Measurements from ENCODE around the gene OBI1.

OBI1 gene

GRCh38 chr13:78604782-78605611, 54.0 kb downstream of the OBI1 start:
- DNase-seq = peak; percentile 35

- peak; percentile 88 for DNase-seq
Measured at GRCh38 chr13:78603240-78603957, 55.6 kb downstream of the OBI1 start, which contains the start of gene POU4F1. TSS of gene POU4F1 (minus strand) at chr13:78603552. CDS start at chr13:78603326, 226 bp downstream.

- peak; percentile 63 for DNase-seq
Measured at GRCh38 chr13:78602561-78603239, 56.3 kb downstream of the OBI1 start.

- no peak for DNase-seq
Measured at GRCh38 chr13:78601874-78602560, 56.9 kb downstream of the OBI1 start.

- DNase-seq = peak; percentile 74
Measured at GRCh38 chr13:78601124-78601873, 57.7 kb downstream of the OBI1 start.

GRCh38 chr13:78600280-78600883, 58.6 kb downstream of the OBI1 start:
- DNase-seq = peak; percentile 59

GRCh38 chr13:78599645-78600279, 59.2 kb downstream of the OBI1 start:
- peak; percentile 33 for DNase-seq

- DNase-seq = peak; percentile 44
Measured at GRCh38 chr13:78598966-78599644, 59.9 kb downstream of the OBI1 start.

- no peak for DNase-seq
Measured at GRCh38 chr13:78598116-78598781, 60.7 kb downstream of the OBI1 start.

GRCh38 chr13:78597602-78597932, 61.4 kb downstream of the OBI1 start:
- no peak for DNase-seq

GRCh38 chr13:78596736-78597601, 62.0 kb downstream of the OBI1 start:
- peak; percentile 74 for DNase-seq

GRCh38 chr13:78596399-78596735, 62.6 kb downstream of the OBI1 start:
- peak; percentile 66 for DNase-seq

- DNase-seq = peak; percentile 71
Measured at GRCh38 chr13:78595495-78596398, 63.2 kb downstream of the OBI1 start.

- DNase-seq = peak; percentile 41
Measured at GRCh38 chr13:78594456-78594975, 64.4 kb downstream of the OBI1 start.

GRCh38 chr13:78593652-78594455, 65.1 kb downstream of the OBI1 start:
- DNase-seq = peak; percentile 39

GRCh38 chr13:78593129-78593528, 65.8 kb downstream of the OBI1 start:
- no peak for DNase-seq

All from right kidney (tissue), 1 donor.